A549 (cell line): ENCODE results near the gene ADCK2.
"Not testable (repeated sequence)": the region's sequence is repeated elsewhere in the genome, so short reads cannot be mapped to it uniquely, and the experiment has no call there.

Experiments
- BHLHE40 ChIP-seq: IDR thresholded peaks from 2 replicates; pipeline ENCODE4 v1.6.1; 2012; ENCODE audit warnings: low read depth, low read length, inconsistent platforms
- CHD2 ChIP-seq: fragments of 150-350 bp; IDR thresholded peaks from 2 replicates; pipeline ENCODE4 v1.6.1; 2014; ENCODE audit warnings: low read length; ENCODE audit not compliant: partially characterized antibody
- EP300 ChIP-seq, 2 experiments: fragments of >200 bp; sonication (Bioruptor Twin); formaldehyde crosslinking; IDR thresholded peaks; 2 replicates in 1 of 2; 3 replicates in 1 of 2; pipeline ENCODE4 v1.6.1; 2016 to 2017
- JUN ChIP-seq, 2 experiments: fragments of >200 bp; sonication (Bioruptor Twin); formaldehyde crosslinking; IDR thresholded peaks; 2 replicates in 1 of 2; 3 replicates in 1 of 2; pipeline ENCODE4 v1.6.1; 2016 to 2017
- MAFK ChIP-seq: fragments of 450-650 bp; IDR thresholded peaks from 2 replicates; pipeline ENCODE4 v1.6.1; 2014; ENCODE audit not compliant: partially characterized antibody
- POLR2A ChIP-seq: IDR thresholded peaks from 2 replicates; pipeline ENCODE4 v1.6.1; 2012; ENCODE audit warnings: mild to moderate bottlenecking, low read length
- RCOR1 ChIP-seq: fragments of 150-350 bp; IDR thresholded peaks from 2 replicates; pipeline ENCODE4 v1.6.1; 2014; ENCODE audit warnings: antibody characterized with exemption, low read length, low read depth
- TF ChIP-seq, protein P1 (sequence below): fragments of >200 bp; sonication (Bioruptor Twin); formaldehyde crosslinking; IDR thresholded peaks from 3 replicates; pipeline ENCODE4 v1.5.1; 2016
- TF ChIP-seq, protein P2 (sequence below): fragments of 200-600 bp; sonication (generic); IDR thresholded peaks from 2 replicates; pipeline ENCODE4 v1.6.1; 2016; ENCODE audit warnings: antibody characterized with exemption, mild to moderate bottlenecking, moderate library complexity
- TF ChIP-seq, protein P3 (sequence below): IDR thresholded peaks from 2 replicates; pipeline ENCODE4 v1.6.1; 2012

DNA sequence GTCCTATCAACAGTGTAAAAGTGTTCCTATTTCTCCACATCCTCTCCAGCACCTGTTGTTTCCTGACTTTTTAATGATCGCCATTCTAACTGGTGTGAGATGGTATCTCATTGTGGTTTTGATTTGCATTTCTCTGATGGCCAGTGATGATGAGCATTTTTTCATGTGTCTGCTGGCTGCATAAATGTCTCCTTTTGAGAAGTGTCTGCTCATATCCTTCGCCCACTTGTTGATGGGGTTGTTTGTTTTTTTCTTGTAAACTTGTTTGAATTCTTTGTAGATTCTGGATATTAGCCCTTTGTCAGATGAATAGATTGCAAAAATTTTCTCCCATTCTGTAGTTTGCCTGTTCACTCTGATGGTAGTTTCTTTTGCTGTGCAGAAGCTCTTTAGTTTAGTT, 9.8 kb upstream of the ADCK2 start:
- TF ChIP-seq JUN (IDR thresholded peaks at IDR 0.05); EP300 (IDR thresholded peaks at IDR 0.05); CHD2; POLR2A; BHLHE40; RCOR1; MAFK: not testable (repeated sequence)
- TF ChIP-seq, protein P1, sequence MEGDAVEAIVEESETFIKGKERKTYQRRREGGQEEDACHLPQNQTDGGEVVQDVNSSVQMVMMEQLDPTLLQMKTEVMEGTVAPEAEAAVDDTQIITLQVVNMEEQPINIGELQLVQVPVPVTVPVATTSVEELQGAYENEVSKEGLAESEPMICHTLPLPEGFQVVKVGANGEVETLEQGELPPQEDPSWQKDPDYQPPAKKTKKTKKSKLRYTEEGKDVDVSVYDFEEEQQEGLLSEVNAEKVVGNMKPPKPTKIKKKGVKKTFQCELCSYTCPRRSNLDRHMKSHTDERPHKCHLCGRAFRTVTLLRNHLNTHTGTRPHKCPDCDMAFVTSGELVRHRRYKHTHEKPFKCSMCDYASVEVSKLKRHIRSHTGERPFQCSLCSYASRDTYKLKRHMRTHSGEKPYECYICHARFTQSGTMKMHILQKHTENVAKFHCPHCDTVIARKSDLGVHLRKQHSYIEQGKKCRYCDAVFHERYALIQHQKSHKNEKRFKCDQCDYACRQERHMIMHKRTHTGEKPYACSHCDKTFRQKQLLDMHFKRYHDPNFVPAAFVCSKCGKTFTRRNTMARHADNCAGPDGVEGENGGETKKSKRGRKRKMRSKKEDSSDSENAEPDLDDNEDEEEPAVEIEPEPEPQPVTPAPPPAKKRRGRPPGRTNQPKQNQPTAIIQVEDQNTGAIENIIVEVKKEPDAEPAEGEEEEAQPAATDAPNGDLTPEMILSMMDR = not testable (repeated sequence)
- TF ChIP-seq, protein P2, sequence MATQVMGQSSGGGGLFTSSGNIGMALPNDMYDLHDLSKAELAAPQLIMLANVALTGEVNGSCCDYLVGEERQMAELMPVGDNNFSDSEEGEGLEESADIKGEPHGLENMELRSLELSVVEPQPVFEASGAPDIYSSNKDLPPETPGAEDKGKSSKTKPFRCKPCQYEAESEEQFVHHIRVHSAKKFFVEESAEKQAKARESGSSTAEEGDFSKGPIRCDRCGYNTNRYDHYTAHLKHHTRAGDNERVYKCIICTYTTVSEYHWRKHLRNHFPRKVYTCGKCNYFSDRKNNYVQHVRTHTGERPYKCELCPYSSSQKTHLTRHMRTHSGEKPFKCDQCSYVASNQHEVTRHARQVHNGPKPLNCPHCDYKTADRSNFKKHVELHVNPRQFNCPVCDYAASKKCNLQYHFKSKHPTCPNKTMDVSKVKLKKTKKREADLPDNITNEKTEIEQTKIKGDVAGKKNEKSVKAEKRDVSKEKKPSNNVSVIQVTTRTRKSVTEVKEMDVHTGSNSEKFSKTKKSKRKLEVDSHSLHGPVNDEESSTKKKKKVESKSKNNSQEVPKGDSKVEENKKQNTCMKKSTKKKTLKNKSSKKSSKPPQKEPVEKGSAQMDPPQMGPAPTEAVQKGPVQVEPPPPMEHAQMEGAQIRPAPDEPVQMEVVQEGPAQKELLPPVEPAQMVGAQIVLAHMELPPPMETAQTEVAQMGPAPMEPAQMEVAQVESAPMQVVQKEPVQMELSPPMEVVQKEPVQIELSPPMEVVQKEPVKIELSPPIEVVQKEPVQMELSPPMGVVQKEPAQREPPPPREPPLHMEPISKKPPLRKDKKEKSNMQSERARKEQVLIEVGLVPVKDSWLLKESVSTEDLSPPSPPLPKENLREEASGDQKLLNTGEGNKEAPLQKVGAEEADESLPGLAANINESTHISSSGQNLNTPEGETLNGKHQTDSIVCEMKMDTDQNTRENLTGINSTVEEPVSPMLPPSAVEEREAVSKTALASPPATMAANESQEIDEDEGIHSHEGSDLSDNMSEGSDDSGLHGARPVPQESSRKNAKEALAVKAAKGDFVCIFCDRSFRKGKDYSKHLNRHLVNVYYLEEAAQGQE = not testable (repeated sequence)
- TF ChIP-seq, protein P3, sequence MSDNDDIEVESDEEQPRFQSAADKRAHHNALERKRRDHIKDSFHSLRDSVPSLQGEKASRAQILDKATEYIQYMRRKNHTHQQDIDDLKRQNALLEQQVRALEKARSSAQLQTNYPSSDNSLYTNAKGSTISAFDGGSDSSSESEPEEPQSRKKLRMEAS = not testable (repeated sequence)
